ENCODE measurements around the gene SLC39A13. TPM values are rescaled to one million over a fixed set of nuclear protein-coding genes. Genes with fewer than 3 reads are reported as not detected.
A peak's percentile ranks its signal among the peaks of the same experiment; 100 is the strongest.

The SLC39A13 gene
- total RNA-seq, 1 experiment from 2014 or later: 39.2 TPM

GRCh38 chr11:47403135-47403534 is 5.3 kb upstream of the SLC39A13 start:
- no peak for DNase-seq (ENCODE audit: low read depth)

- no peak for DNase-seq (ENCODE audit: low read depth)
These were observed 4.8 kb upstream of the SLC39A13 start for GRCh38 chr11:47403571-47403970.

DNA sequence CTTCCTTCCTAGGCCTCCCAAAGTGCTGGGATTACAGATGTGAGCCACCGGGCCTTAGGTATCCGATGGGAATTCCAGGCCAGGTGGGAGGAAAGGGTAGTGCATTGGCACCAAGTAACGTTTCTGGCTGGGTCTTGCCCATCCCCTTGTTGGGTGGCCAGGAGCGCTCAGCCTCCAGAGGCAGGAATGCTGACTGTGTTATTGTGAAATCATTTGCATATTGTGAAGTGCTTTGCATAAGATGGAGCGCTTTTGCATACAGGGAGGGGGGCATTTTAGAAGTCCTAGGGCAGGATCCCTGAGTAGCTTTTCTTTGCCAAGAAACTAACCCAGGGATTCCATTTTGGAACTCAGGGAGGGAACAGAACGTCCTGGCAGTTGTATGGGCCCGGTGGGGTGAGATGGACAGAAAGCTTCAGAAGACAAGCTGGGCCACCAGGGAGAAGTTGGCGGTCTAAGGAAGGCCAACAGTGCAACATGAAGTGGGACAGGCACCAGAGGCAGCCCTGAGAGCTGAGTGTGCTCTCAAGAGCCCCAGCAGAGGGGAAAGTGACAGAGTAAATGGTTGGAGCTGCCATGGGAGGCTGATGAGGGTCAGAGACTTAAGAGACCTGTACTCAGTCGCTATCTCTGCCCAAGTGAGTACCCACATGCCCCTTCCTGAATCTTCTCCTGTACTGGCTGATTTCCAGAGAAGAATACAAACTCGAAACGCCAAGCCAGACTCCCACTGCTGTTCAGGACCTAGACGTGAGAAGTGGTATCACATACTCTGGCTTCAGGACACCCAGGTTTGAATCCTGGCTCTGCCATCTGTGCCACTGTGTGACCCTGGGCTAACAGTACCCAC is 1.3 kb upstream of the SLC39A13 start:
- no peak for DNase-seq (ENCODE audit: low read depth)

DNA sequence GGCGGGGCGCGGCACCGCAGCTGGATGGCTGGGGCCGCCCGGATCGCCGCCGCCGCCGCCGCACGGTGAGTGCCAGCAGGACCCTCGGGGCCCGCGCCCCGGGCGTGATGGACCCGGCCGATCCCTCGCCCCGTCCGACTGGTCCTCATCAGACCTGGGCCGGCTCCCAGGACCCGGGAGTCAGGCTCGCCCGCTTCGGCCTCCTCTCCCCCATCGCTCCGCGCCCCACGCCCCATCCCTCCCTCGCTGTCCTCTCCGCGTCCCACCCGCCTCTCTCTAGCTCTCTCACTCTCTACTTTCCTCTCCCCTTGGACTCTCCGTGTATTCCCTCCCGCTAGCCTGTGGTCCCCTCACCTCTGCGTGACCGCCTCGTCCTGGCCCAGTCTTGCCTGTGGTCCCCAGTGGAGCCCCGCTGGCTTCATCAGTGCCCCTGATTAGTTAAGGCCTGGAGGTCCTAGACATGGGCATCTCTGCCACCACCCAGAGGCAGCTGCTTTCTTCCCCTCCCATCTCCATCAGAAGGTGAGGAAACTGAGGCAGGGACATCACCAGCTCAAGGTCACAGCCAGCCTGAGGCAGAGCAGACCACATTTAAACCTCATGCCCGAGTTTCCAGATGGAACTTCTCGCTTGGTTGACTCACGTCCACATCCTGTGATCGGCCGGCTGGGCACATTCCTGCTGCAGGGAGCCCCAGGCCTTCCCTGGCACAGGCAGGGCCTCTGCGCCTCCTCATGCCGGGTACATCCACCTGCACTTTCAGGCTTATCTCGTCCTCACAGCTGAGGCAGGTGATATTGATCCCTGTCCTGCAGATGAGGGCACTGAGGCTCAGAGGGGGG is 429 bp downstream of the SLC39A13 start:
- peak; percentile 89 for DNase-seq (ENCODE audit: low read depth)

DNA sequence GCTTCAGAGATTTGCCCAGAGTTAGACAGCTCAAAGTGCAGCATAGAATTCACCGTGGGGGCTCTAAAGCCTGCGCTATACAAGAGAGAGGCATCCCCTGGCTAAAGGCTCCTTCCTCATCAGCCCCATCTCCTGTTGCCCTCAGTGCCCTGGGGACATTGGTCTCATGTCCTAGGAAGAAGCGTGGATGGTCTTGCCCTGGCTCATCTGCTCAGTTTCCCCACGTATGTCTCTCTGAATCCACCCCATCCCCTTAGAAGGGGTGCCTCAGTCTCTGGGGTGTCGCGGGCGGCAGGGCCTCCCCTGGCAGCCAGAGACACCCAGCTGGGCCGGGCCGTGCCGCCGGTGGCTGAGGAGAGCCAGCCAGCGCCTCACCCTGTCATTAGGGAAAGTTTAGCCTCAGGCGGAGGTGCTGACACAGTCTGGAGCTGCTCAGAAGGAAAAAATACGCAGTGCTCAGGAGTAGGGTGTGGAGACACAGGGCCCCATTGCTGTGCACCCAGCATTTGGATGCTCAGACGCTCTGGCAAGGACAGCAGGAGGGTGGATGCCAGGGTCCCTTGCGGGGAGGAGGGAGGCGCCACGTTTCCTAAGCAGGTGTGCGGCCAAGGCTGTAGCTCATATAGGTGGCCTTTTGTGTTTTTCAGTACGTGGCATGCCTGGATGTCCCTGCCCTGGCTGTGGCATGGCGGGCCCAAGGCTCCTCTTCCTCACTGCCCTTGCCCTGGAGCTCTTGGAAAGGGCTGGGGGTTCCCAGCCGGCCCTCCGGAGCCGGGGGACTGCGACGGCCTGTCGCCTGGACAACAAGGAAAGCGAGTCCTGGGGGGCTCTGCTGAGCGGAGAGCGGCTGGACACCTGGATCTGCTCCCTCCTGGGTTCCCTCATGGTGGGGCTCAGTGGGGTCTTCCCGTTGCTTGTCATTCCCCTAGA is 1.3 kb downstream of the SLC39A13 start:
- peak; percentile 83 for DNase-seq (ENCODE audit: low read depth)

- no peak for DNase-seq (ENCODE audit: low read depth)
These were observed 2.2 kb downstream of the SLC39A13 start for GRCh38 chr11:47410370-47411264.

- DNase-seq (ENCODE audit: low read depth): peak; percentile 33
These were observed 3.7 kb downstream of the SLC39A13 start for GRCh38 chr11:47411884-47412746.

- no peak for DNase-seq (ENCODE audit: low read depth)
These were observed 5.0 kb downstream of the SLC39A13 start for GRCh38 chr11:47413351-47413750.

- peak; percentile 68 for DNase-seq (ENCODE audit: low read depth)
These were observed 5.7 kb downstream of the SLC39A13 start for GRCh38 chr11:47413908-47414684.

- DNase-seq (ENCODE audit: low read depth): no peak
These were observed 6.3 kb downstream of the SLC39A13 start for GRCh38 chr11:47414685-47415070.

DNA sequence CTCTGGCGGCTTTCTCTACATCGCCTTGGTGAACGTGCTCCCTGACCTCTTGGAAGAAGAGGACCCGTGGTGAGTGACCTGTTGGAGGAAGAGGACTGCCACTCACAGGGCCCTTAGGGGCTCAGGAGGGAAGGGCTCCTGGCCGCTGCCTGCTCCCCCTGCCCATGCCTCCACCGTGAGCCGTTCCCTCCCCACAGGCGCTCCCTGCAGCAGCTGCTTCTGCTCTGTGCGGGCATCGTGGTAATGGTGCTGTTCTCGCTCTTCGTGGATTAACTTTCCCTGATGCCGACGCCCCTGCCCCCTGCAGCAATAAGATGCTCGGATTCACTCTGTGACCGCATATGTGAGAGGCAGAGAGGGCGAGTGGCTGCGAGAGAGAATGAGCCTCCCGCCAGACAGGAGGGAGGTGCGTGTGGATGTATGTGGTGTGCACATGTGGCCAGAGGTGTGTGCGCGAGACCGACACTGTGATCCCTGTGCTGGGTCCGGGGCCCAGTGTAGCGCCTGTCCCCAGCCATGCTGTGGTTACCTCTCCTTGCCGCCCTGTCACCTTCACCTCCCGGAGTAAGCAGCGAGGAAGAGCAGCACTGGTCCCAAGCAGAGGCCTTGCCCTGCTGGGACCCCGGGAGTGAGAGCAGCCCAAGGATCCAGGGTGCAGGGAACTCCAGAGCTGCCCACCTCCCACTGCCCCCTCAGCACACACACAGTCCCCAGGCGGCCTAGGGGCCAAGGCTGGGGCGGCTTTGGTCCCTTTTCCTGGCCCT is 6.9 kb downstream of the SLC39A13 start:
- DNase-seq (ENCODE audit: low read depth): no peak

DNA sequence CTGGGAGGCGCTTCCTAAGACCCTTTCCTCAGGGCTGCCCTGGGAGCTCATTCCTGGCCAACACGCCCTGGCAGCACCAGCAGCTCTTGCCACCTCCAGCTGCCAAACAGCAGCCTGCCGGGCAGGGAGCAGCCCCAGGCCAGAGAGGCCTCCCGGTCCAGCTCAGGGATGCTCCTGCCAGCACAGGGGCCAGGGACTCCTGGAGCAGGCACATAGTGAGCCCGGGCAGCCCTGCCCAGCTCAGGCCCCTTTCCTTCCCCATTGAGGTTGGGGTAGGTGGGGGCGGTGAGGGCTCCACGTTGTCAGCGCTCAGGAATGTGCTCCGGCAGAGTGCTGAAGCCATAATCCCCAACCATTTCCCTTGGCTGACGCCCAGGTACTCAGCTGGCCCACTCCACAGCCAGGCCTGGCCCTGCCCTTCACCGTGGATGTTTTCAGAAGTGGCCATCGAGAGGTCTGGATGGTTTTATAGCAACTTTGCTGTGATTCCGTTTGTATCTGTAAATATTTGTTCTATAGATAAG is 7.6 kb downstream of the SLC39A13 start:
- peak; percentile 93 for DNase-seq (ENCODE audit: low read depth)

GRCh38 chr11:47417712-47418111 is 9.3 kb downstream of the SLC39A13 start:
- DNase-seq (ENCODE audit: low read depth): no peak

DNA sequence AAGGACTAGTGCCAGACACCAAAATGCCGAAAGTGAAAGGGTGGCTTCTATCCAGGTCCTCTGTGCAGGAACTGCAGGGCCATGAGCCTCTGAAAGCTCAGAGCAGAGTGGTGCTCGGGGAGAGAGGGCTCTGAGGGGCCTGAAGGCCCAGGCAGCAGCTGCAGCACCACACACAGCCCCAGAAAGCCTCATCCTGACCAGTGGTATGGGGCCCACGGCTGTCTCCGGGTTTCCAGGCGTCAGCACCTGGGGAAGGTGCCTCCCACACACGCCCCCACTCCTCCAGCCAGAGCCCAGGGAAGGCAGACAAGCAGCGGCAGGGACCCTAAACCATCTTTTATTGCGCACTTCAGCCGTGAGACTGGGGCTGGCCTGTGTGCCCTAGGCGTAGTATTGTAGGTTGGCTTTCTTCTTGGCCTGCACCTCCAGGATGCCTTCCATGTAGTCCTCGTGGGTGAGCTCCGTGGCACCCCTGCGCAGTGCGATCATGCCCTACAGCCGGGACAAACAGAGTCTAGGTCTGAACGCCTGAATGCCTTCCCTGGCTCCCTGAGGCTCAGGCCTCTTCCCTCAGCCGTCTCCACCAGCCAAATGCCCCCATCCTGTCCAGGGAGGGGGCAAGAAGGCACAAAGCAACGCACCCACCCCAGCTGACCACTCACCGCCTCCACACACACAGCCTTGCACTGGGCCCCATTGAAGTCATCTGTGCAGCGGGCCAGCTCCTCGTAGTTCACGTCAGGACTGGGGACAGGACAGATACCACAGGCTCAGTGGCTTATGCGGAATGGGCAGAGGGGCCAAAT is 10.3 kb downstream of the SLC39A13 start:
- no peak for DNase-seq (ENCODE audit: low read depth)

DNA sequence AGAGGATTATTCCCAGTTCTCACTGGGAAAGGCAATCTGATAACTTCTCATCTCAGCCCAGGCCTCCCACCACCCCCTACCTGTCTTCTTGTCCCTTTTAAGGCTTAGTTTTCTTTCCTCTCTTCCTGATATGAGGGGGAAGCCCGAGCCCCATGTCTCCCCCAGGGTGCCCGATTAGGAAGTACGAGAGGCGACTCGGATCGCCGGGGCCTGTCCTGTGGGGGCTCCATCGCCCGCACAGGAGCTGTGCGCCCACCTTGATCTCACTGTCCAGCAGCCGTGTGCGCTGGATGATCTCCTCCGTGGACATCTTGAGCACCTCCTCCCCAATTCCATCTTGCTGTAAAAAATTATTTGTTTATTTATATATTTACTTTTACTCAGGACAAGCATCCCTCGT is 17.2 kb downstream of the SLC39A13 start:
- no peak for DNase-seq (ENCODE audit: low read depth)

- DNase-seq (ENCODE audit: low read depth): peak; percentile 93
These were observed 17.9 kb downstream of the SLC39A13 start, which contains the start of gene PSMC3 for GRCh38 chr11:47426062-47426956. TSS of gene PSMC3 (minus strand) at chr11:47426439. CDS start at chr11:47426279, 160 bp downstream.
